HCT116 (cell line): ENCODE data around the gene SCARF2. TPM values are rescaled to one million over a fixed set of nuclear protein-coding genes. Genes with fewer than 3 reads are reported as not detected.

Experiments used
- ATAC-seq: fragments of 200-7000 bp; cut with Tn5 transposase; 2 replicates; pipeline ENCODE4 v1.9.1; 2020; ENCODE audit warnings: mild to moderate bottlenecking, moderate library complexity
- BruUV-seq: library from RNA; stranded (reverse); fragments of 400-500 nt; replicated peaks from 2 replicates; lab custom pipeline; 2021; lab: Mats Ljungman, UMichigan
- CTCF ChIA-PET: fragments of 300-600 bp; sonication (Branson Sonifier 250); formaldehyde crosslinking; loops from one replicate; lab custom pipeline; 2021; ENCODE audit warnings: antibody characterized with exemption; lab: Charles Lee
- POLR2A ChIA-PET: fragments of 300-600, 350-600 bp; sonication (Branson Sonifier 250); formaldehyde crosslinking; loops from one replicate; lab custom pipeline; 2021; ENCODE audit warnings: antibody characterized with exemption; lab: Charles Lee
- RAD21 ChIA-PET, 2 experiments: fragments of 300-600 bp; sonication (Branson Sonifier 250); formaldehyde crosslinking; loops; one replicate each; lab custom pipeline; 2023; ENCODE audit warnings: low total read pairs in 2 of 2; ENCODE audit not compliant: uncharacterized antibody in 2 of 2, unreplicated experiment in 2 of 2, low non-redundant PET in 1 of 2; lab: Charles Lee
- DNase-seq: peaks from one replicate; pipeline ENCODE4 v3.0.0-alpha.2; 2010; ENCODE audit warnings: low read depth, low spot score
- H2AFZ ChIP-seq: fragments of 200-600 bp; shearing (Covaris generic), sonication (generic); 2 replicates; pipeline ENCODE4 v1.6.1; 2017; ENCODE audit warnings: low read depth, mixed run types, mixed read lengths, antibody characterized with exemption, low read length; ENCODE audit not compliant: poor library complexity, severe bottlenecking
- H3K27ac ChIP-seq: 2 replicates; pipeline ENCODE4 v1.5.1; 2012; ENCODE audit warnings: low read depth, low read length
- H3K27me3 ChIP-seq: fragments of 200-600 bp; sonication (generic); 2 replicates; pipeline ENCODE4 v1.6.1; 2016; ENCODE audit warnings: mixed run types, low read length, mixed read lengths; ENCODE audit not compliant: insufficient read depth
- H3K36me3 ChIP-seq, 2 experiments: fragments of 200-500 bp in 1 of 2; fragments of 200-600 bp in 1 of 2; sonication (Bioruptor generic) in 1 of 2; sonication (generic) in 1 of 2; 2 replicates each; pipeline versions ENCODE4 v1.5.1 to v1.6.1; 2014 to 2016; ENCODE audit warnings: low read length in 2 of 2, inconsistent platforms in 1 of 2, mixed read lengths in 1 of 2, mixed run types in 1 of 2; ENCODE audit not compliant: insufficient read depth in 2 of 2, control insufficient read depth in 1 of 2
- H3K4me1 ChIP-seq, 2 experiments: fragments of 200-600 bp in 1 of 2; sonication (generic) in 1 of 2; 2 replicates each; pipeline versions ENCODE4 v1.5.1 to v1.6.1; 2012 to 2017; ENCODE audit warnings: low read length in 2 of 2, inconsistent platforms in 1 of 2, mild to moderate bottlenecking in 1 of 2, mixed read lengths in 1 of 2, mixed run types in 1 of 2, moderate library complexity in 1 of 2; ENCODE audit not compliant: insufficient read depth in 2 of 2, control insufficient read depth in 1 of 2
- H3K4me2 ChIP-seq: fragments of 200-600 bp; sonication (generic); 2 replicates; pipeline ENCODE4 v1.6.1; 2017; ENCODE audit warnings: mixed run types, low read length, mixed read lengths
- H3K4me3 ChIP-seq, 2 experiments: fragments of 200-600 bp in 1 of 2; sonication (generic) in 1 of 2; replicated peaks in 1 of 2; 2 replicates each; pipeline ENCODE4 v1.5.1; 2011 to 2016; ENCODE audit warnings: low read length in 2 of 2, control low read depth in 1 of 2, low read depth in 1 of 2, mild to moderate bottlenecking in 1 of 2, mixed read lengths in 1 of 2, mixed run types in 1 of 2
- H3K79me2 ChIP-seq: fragments of 200-600 bp; sonication (generic); 2 replicates; pipeline ENCODE4 v1.6.1; 2017; ENCODE audit warnings: mild to moderate bottlenecking, mixed run types, low read length, moderate library complexity, mixed read lengths; ENCODE audit not compliant: insufficient read depth
- H3K9ac ChIP-seq: fragments of 200-600 bp; sonication (generic); 2 replicates; pipeline ENCODE4 v1.6.1; 2016; ENCODE audit warnings: low read length, mixed read lengths
- H3K9me2 ChIP-seq: fragments of 200-600 bp; sonication (generic), shearing (Covaris generic); 2 replicates; pipeline ENCODE4 v1.6.1; 2017; ENCODE audit warnings: mixed run types, mild to moderate bottlenecking, moderate library complexity; ENCODE audit not compliant: insufficient read depth
- H3K9me3 ChIP-seq, 2 experiments: fragments of 200-500 bp in 1 of 2; fragments of 200-600 bp in 1 of 2; sonication (Bioruptor generic) in 1 of 2; sonication (generic) in 1 of 2; 2 replicates each; pipeline ENCODE4 v1.6.1; 2014 to 2017; ENCODE audit warnings: low read length in 2 of 2, mixed read lengths in 2 of 2, inconsistent platforms in 1 of 2, low read depth in 1 of 2, mild to moderate bottlenecking in 1 of 2, mixed run types in 1 of 2, moderate library complexity in 1 of 2; ENCODE audit not compliant: control insufficient read depth in 1 of 2, insufficient read depth in 1 of 2
- H4K20me1 ChIP-seq: fragments of 200-600 bp; sonication (generic), shearing (Covaris generic); 2 replicates; pipeline ENCODE4 v1.6.1; 2017; ENCODE audit warnings: mixed run types, mild to moderate bottlenecking, moderate library complexity; ENCODE audit not compliant: insufficient read depth
- CBX3 ChIP-seq: IDR thresholded peaks from 2 replicates; pipeline ENCODE4 v1.6.1; 2012; ENCODE audit warnings: low read depth
- CEBPB ChIP-seq: IDR thresholded peaks from 2 replicates; pipeline ENCODE4 v1.6.1; 2012; ENCODE audit warnings: low read depth
- CTCF ChIP-seq, 3 experiments: fragments of 200-600 bp in 1 of 3; sonication (generic) in 1 of 3; IDR thresholded peaks in 2 of 3; conservative IDR thresholded peaks in 1 of 3; 2 replicates each; pipeline ENCODE4 v1.5.1; 2012 to 2017; ENCODE audit warnings: low read depth in 2 of 3, low read length in 2 of 3, antibody characterized with exemption in 1 of 3, borderline replicate concordance in 1 of 3, control low read depth in 1 of 3, mild to moderate bottlenecking in 1 of 3, mixed read lengths in 1 of 3, mixed run types in 1 of 3, moderate library complexity in 1 of 3; ENCODE audit not compliant: insufficient read depth in 1 of 3
- EGR1 ChIP-seq: IDR thresholded peaks from 2 replicates; pipeline ENCODE4 v1.6.1; 2012; ENCODE audit warnings: low read depth
- EZH2 ChIP-seq: fragments of 200-600 bp; sonication (generic); IDR thresholded peaks from 2 replicates; pipeline ENCODE4 v1.6.1; 2017; ENCODE audit warnings: antibody characterized with exemption, mixed run types
- EZH2phosphoT487 ChIP-seq: fragments of 200-600 bp; IDR thresholded peaks from 2 replicates; pipeline ENCODE4 v1.6.1; 2018; ENCODE audit warnings: antibody characterized with exemption, borderline replicate concordance
- FOSL1 ChIP-seq: IDR thresholded peaks from 2 replicates; pipeline ENCODE4 v1.6.1; 2012; ENCODE audit warnings: low read depth
- MAX ChIP-seq: IDR thresholded peaks from 2 replicates; pipeline ENCODE4 v1.6.1; 2012
- POLR2A ChIP-seq: IDR thresholded peaks from 2 replicates; pipeline ENCODE4 v1.7.0; 2011; ENCODE audit warnings: borderline replicate concordance; ENCODE audit not compliant: insufficient read depth, insufficient read length; ENCODE audit errors: extremely low read depth
- POLR2AphosphoS5 ChIP-seq: IDR thresholded peaks from 2 replicates; pipeline ENCODE4 v1.6.1; 2011; ENCODE audit warnings: mild to moderate bottlenecking, low read depth, low read length, moderate library complexity
- SP1 ChIP-seq: IDR thresholded peaks from 2 replicates; pipeline ENCODE4 v1.6.1; 2012; ENCODE audit warnings: low read depth
- SRF ChIP-seq: IDR thresholded peaks from 2 replicates; pipeline ENCODE4 v1.6.1; 2012; ENCODE audit warnings: low read depth
- YY1 ChIP-seq: IDR thresholded peaks from 2 replicates; pipeline ENCODE4 v1.6.1; 2011; ENCODE audit warnings: low read length, low read depth, moderate library complexity, mild to moderate bottlenecking; ENCODE audit not compliant: insufficient replicate concordance; ENCODE audit errors: extremely low read depth
- ZFX ChIP-seq: fragments of 450-650 bp; IDR thresholded peaks from 2 replicates; pipeline ENCODE4 v1.6.1; 2017
- ZNF274 ChIP-seq: fragments of 200-500 bp; sonication (Bioruptor generic); IDR thresholded peaks from 2 replicates; pipeline ENCODE4 v1.6.1; 2014; ENCODE audit warnings: mild to moderate bottlenecking, low read depth, low read length, inconsistent platforms
- intact Hi-C: fragments of 100-400 bp; cut with micrococcal nuclease; formaldehyde crosslinking; loops from 2 replicates; pipeline ENCODE4 v1.10.0; 2022
- total RNA-seq: library from RNA; stranded (reverse); gene quantifications from one replicate; pipeline ENCODE4 v1.2.1, GENCODE V29; 2021; ENCODE audit not compliant: unreplicated experiment
- TF ChIP-seq, protein P1 (sequence below): IDR thresholded peaks from 2 replicates; pipeline ENCODE4 v1.6.1; 2011; ENCODE audit warnings: mild to moderate bottlenecking, low read length, moderate library complexity; ENCODE audit not compliant: insufficient replicate concordance; ENCODE audit errors: extremely low read depth
- TF ChIP-seq, protein P2 (sequence below): IDR thresholded peaks from 2 replicates; pipeline ENCODE4 v1.6.1; 2012

Gene SCARF2
- total RNA-seq, 1 experiment from 2014 or later, result 2.5 TPM

GRCh38 chr22:20433686-20434241, 3.9 kb downstream of the SCARF2 start:
- RAD21 ChIA-PET, result no interaction called here
- H3K4me3 ChIP-seq, result no peak overlapping the region
- TF ChIP-seq EZH2, result no peak
- TF ChIP-seq, protein P1, sequence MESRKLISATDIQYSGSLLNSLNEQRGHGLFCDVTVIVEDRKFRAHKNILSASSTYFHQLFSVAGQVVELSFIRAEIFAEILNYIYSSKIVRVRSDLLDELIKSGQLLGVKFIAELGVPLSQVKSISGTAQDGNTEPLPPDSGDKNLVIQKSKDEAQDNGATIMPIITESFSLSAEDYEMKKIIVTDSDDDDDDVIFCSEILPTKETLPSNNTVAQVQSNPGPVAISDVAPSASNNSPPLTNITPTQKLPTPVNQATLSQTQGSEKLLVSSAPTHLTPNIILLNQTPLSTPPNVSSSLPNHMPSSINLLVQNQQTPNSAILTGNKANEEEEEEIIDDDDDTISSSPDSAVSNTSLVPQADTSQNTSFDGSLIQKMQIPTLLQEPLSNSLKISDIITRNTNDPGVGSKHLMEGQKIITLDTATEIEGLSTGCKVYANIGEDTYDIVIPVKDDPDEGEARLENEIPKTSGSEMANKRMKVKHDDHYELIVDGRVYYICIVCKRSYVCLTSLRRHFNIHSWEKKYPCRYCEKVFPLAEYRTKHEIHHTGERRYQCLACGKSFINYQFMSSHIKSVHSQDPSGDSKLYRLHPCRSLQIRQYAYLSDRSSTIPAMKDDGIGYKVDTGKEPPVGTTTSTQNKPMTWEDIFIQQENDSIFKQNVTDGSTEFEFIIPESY, result no peak
- TF ChIP-seq CBX3, result no peak
- no peak for TF ChIP-seq EGR1
- TF ChIP-seq POLR2A, result no peak
- no peak for TF ChIP-seq CTCF (IDR thresholded peaks at IDR 0.05 in 2 of 3, conservative IDR thresholded peaks at IDR 0.05 in 1 of 3; ENCODE audit: borderline replicate concordance in 1 of 3, insufficient read depth in 1 of 3, low read depth in 2 of 3, low read length in 2 of 3)
- no peak for TF ChIP-seq SP1
- no peak for TF ChIP-seq MAX
- no peak for TF ChIP-seq EZH2phosphoT487
- TF ChIP-seq YY1, result no peak
- no peak for TF ChIP-seq SRF
- TF ChIP-seq ZNF274, result no peak
- no peak for TF ChIP-seq CEBPB
- TF ChIP-seq, protein P2, sequence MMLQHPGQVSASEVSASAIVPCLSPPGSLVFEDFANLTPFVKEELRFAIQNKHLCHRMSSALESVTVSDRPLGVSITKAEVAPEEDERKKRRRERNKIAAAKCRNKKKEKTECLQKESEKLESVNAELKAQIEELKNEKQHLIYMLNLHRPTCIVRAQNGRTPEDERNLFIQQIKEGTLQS, result no peak
- no peak for TF ChIP-seq ZFX
- no peak for TF ChIP-seq FOSL1
- TF ChIP-seq POLR2AphosphoS5, result no peak
- TF ChIP-seq, all 23 proteins: peak for 0
- no peaks in the 10 kb centered on the region for H3K79me2 ChIP-seq
- H3K36me3 ChIP-seq, result no peaks in the 10 kb centered on the region
- no peaks in the 10 kb centered on the region for H3K27me3 ChIP-seq
- ATAC-seq (no peak), DNase-seq (no peak)
- H3K9me2 ChIP-seq, result no peaks in the 10 kb centered on the region
- no peaks in the 10 kb centered on the region for H4K20me1 ChIP-seq
- intact Hi-C loops, result no loop called here
- ChIA-PET CTCF (interaction anchor here (1.2 kb wide), 1 partner anchor 23 kb away, joined by 3 read pairs; no protein-coding TSS in a partner anchor), POLR2A (interaction anchor here (0.7 kb wide), 1 partner anchor 27 kb away, joined by 3 read pairs; no protein-coding TSS in a partner anchor)
- no TSS peak for BruUV-seq
- H3K4me1 ChIP-seq, result peaks cover 15 to 32% of the 10 kb centered on the region in 2 experiments
- no peak overlapping the region for H3K4me2 ChIP-seq
- no peaks in the 10 kb centered on the region for H3K9me3 ChIP-seq
- no peak overlapping the region for H2AFZ ChIP-seq
- no peak overlapping the region for H3K9ac ChIP-seq
- H3K27ac ChIP-seq, result no peak overlapping the region
